HUDEP-2 (cell line): ENCODE data around the gene USP34.
A peak's percentile ranks its signal among the peaks of the same experiment; 100 is the strongest.
"Not testable (repeated sequence)": the region's sequence is repeated elsewhere in the genome, so short reads cannot be mapped to it uniquely, and the experiment has no call there.

Source experiments
- DNase-seq, 76 experiments: peaks; one replicate each; lab custom pipeline; 2025; ENCODE audit not compliant: unreplicated experiment in 76 of 76; lab: John Stamatoyannopoulos, UW

USP34 gene

GRCh38 chr2:61210332-61210981 is 260.4 kb downstream of the USP34 start:
- DNase-seq: no peak

GRCh38 chr2:61205132-61205531 is 265.8 kb downstream of the USP34 start:
- DNase-seq: no peak

GRCh38 chr2:61196671-61197070 is 274.2 kb downstream of the USP34 start:
- no peak for DNase-seq

GRCh38 chr2:61194646-61195045 is 276.2 kb downstream of the USP34 start:
- DNase-seq: not testable (repeated sequence)

GRCh38 chr2:61193670-61194561 is 277.0 kb downstream of the USP34 start:
- no peak for DNase-seq

GRCh38 chr2:61187085-61187484 is 283.8 kb downstream of the USP34 start:
- DNase-seq: no peak

GRCh38 chr2:61185231-61185728 is 285.6 kb downstream of the USP34 start:
- DNase-seq: no peak

- no peak for DNase-seq
Observed at GRCh38 chr2:61184263-61184662, 286.6 kb downstream of the USP34 start.

GRCh38 chr2:61183795-61184194 is 287.1 kb downstream of the USP34 start:
- DNase-seq: no peak

- DNase-seq: no peak
Observed at GRCh38 chr2:61182059-61182383, 288.9 kb downstream of the USP34 start.

- no peak for DNase-seq
Observed at GRCh38 chr2:61181382-61182058, 289.4 kb downstream of the USP34 start.

GRCh38 chr2:61180686-61181085 is 290.2 kb downstream of the USP34 start:
- no peak for DNase-seq

GRCh38 chr2:61179701-61180639 is 290.9 kb downstream of the USP34 start:
- DNase-seq: peak in 68 of 76 experiments; percentile 4 to 70 (median 38)

- no peak for DNase-seq
Observed at GRCh38 chr2:61178603-61179545, 292.0 kb downstream of the USP34 start.

- DNase-seq: peak in 15 of 76 experiments; percentile 4 to 50 (median 29)
Observed at GRCh38 chr2:61177727-61178549, 292.9 kb downstream of the USP34 start.

GRCh38 chr2:61176755-61177726 is 293.8 kb downstream of the USP34 start:
- DNase-seq: peak in 75 of 76 experiments; percentile 22 to 94 (median 85)

GRCh38 chr2:61175036-61175435 is 295.9 kb downstream of the USP34 start:
- no peak for DNase-seq
